NCI-H2081 treated with DMSO at 0.1 percent for 48 hours (cell line): ENCODE data around the gene KCTD1.

Experiments
- DNase-seq: peaks from one replicate; lab custom pipeline; 2025; lab: John Stamatoyannopoulos, UW

Gene KCTD1

DNA sequence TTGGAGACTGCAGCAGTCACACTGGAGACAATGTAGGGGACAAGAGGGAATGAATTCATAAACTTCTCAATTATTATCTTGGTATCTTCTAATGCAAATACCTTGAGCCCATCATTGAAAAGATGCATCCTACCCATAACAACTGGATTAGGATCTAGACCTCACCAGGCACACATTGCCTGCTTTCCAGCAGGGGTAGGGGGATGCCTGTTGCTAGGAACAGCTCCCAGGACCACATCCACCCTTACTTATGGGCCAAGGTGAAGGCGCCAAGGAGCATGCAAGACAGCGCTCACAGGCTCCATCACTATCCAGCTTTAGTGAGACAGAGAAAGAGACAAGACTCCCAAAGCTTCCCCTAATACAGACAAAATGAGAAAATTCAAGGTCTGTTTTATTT is 24.4 kb downstream of the KCTD1 start:
- DNase-seq: no peak

DNA sequence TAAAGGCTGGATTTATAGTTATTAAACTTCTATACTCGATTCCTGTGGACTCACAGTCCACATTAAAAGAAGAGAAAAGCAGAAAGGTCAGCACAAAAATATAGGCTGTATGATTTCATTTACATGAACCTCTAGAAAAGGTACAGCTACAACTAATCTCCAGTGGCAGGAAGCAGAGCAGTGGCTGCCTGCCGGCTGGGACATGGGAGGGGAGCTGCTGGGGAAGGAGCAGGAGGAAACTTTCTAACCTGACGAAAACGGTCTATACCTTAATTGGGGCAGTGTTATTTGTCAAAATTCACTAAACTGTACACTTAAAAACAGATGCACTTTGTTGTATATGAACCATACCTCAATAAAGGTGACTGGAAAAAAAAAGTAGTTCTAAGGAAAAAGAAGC is 26.7 kb downstream of the KCTD1 start:
- no peak for DNase-seq

DNA sequence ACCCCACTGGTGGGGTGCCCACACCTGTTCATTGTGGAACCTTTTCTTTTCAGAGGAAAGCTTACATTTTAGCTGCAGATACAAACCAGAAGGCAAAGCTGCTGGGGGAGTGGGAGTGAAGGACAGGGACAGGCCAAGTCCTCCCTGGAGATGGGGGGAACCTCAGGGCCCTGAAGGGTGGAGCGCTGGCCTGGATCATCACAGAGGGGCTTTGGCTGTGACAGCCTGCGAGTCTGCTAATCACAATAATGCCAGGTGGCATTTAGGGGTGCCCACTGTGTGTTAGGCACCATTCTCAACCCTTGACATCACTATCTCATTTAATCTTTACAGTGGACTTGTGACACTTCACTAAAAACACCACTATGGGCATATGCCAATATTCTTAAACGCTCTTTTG is 27.4 kb downstream of the KCTD1 start:
- no peak for DNase-seq

DNA sequence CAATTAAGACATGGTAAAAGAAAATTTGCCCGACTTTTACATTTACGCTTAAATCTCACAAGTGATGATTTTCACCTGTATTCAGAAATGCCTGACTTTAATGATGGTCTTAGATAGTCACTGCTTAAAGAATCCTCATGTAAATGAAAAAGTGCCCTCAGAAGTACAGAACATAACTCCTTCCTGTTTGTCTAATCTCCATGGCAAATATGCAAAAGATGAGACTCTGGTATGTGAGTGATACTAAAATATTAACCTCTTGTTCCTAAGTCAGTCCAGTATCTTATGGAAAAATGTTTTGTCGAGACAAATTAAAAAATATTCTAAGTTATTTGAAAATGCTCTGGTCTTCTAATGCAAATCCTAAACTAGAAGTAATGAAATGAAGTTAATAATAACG is 29.2 kb downstream of the KCTD1 start:
- no peak for DNase-seq

DNA sequence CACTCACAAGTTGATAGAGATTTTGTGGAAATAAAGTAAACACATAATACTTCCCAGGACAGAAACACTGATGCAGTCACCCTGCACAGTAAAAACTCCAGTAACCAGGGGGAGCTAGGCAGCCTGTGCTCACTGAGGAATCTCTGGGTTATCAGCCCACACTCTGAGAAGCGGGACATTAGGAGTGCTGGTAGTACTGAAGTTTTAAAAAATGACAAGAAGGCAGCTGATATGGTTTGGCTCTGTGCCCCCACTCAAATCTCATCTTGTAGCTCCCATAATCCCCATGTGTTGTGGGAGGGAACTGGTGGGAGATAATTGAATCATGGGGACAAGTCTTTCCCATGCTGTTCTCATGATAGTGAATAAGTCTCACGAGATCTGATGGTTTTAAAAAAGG is 31.4 kb downstream of the KCTD1 start:
- DNase-seq: no peak

DNA sequence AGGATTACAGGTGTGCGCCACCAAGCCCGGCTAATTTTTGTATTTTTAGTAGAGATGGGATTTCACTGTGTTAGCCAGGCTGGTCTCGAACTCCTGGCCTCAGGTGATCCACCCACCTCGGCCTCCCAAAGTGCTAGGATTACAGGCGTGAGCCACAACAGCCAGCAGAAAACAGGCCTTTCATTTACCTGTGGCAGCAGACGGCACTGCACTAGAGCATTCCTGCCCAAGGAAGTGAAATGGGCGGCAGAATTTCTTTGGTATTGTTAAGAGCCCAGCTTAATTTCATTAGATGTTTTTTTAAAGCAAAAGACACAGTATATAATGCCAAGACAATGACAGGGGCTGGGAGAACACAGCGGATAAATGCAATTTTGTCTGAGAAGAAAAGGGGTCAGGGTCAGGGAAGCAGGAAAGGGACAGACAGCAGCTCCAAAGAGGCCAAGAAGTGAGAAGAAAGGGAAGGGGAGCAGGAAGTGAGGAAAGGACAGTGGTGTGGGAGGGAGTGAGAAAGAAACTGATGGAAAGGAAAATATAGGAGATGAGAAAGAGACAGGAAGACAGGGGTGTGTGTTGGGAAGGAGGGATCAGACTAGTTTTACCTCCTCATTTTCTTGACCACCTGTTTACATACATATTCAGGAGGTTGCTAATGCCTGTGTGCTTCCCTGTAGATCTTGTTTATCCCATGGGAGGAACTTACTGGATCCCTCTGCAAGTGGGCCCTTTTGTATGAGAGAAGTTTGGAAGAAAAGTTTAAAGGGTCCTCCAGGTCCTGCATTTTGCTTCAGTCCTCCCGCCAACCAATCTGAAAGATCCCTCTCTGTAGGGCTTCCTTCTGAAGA is 32.5 kb downstream of the KCTD1 start:
- DNase-seq: no peak

DNA sequence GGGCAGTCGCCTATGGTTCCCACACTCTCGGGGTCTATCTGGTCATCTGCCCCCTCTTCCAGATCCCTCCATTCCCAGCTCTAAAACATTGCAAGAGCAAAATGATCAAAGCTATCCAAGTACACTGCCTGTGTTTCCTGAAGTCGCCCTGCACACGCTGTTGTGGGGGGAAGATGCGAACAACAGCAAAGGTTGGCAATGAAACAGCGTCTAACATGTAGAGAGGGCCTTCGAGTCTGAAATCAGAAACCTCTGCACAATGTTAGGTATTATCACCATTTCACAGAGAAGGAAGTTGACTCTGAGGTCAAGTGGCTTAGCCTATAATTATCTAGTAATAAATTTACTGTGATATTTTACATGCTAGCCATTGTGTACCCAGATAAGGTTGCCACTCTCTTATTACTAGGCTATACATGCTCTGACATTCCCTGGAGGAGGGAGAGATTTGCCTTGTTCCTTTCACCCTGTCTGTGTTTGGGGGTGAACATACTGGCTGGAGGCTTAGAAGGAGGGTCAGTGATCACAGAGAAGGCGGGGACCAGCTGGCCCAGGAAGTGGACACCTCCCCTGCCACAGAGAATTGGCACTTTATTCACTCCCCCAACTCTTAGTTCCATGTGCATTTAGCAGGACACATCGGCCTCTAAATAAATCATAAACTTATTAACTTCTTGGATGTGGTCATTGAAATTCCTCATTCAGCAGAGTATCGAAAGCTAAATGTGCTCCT is 36.8 kb downstream of the KCTD1 start:
- peak; percentile 88 for DNase-seq

DNA sequence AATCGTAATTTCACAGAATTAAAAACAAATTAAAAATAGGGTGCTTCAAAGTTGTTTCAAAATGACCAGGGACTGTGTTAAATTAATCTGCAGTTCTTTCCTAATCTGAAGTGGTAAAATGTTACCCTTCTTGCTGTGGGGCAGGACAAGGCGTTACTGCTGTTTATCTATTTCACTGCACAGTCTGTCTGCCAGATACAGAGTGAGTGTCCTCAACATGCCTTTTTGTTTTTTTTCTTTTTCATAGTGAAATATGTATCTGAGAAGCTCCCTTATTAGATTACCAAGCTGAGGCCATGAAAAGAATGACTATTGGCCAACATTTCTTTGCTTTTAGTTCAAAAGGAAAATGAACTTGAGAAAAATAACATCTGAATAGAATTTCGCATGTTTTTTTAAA is 38.0 kb downstream of the KCTD1 start:
- no peak for DNase-seq

DNA sequence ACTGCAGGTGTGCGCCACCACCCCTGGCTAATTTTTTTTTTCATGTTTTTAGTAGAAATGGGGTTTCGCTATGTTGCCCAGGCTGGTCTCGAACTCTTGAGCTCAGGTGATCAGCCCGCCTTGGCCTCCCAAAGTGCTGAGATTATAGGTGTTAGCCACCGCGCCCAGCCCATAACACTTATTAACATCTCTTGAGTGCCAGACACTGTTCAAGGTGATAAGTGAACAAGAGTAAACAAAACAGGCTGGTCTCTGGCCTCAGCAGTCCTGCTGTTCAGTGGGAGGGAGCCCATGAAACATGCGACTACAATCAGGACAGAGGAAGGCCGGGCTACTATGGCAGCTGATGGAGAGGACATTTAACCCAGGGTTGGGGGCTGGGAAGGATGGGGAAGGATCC is 42.3 kb downstream of the KCTD1 start:
- DNase-seq: no peak

DNA sequence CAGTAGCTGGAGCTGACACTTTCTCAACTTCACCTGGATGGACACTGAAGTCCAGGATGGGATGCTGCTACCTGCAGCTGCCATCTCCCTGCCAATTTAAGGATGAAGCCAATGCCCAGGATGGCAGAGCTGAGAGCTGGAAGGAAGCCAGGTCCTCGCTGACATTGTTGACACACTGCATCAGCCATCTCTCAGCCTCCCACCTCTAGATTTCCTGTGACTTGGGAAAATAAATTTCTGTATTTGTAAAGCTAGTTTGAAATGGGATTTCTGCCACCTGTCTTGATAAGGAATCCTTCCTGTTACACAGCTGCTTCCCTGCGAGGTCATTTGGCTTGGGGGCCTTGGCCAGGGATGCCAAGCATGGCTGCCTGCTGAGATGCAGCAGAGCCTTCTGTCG is 43.5 kb downstream of the KCTD1 start:
- DNase-seq: peak; percentile 36

DNA sequence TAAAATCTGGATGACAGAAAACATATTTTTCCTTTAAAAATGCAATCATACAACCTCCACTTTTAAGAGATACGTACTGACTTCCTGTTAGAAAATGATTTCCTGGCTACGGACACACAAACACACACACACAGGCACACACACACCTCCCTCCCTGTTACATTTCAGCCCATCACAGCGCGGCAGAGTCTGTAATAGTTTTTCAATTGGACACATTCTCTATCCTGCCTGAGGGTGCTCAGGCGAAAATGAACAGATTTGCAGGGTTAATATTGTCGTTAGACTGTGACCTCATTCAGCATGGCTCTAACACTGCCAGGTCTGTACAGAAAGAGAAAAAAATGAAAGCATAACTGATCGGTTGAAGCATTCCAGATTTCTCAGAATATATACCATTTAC is 45.0 kb downstream of the KCTD1 start:
- DNase-seq: no peak

DNA sequence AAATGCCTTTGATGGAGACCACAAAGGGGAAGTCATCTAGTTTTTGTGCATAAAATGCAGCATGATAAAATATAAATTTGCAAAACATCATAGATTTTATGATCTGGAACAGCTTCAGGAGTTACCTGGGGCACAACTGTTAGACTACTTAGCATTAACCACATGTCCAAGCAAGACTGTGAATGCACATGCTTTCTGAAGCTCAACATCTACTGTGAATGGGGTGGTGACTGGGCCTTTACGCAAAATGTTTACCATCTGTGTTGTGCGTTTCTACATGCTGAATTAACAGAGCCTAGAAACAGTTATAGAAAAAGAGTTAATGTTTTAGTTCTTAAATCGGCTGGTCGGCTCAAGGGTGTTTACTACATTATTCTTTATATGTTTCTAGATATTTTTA is 45.5 kb downstream of the KCTD1 start:
- no peak for DNase-seq

DNA sequence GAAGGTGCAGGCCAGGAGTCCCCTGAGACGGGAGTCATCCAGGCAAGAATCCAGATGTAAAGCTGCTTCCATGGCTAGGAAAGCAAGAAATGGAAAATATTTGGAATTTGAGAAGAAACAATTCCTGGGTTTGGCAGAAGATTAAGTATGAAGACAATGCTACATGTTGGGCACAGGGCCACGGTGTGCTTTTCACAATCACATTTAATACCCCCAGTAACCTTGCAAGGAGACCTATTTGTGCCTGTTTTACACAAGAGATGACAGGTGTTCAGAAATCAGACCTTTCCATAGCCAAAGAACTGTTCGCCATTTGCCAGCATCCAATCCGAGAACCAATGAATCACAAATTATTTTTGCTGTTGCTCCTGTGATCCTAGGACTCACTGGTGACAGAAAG is 50.5 kb downstream of the KCTD1 start:
- no peak for DNase-seq

DNA sequence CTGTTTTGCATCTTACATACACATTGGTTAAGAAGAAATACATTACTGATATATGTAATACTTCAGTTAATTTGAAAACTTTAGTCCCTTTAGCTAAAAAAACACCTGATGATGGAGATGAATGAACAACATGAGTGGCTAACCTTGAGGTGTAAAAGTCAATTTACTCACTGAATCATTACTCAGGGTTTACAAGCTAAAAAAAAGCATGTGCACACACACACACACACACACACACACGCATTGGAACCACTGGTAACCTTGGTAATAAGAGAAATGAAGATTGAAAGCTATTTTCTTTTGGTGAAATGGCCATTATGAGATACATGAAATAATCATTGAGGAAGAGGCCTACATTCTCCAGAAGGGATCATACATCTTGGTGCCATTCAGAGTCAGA is 51.8 kb downstream of the KCTD1 start:
- DNase-seq: no peak

DNA sequence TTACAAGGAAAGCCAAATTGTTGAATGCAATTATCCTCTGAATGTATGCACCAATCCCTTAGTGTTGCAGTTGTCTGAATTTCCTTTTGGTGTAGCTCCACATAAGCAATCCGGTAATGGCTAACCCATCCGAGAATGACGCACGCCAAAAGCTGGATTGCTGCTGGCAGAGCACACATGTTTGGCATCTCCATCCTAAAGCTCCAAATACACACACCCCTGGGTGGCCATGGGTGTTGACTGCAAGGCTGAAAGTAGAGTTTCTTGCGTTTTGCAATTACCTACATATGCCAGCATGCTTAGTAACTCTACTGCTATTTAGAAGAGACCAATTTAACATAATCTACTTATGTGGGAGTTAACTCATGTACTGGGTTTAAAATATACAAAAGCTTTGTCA is 53.1 kb downstream of the KCTD1 start:
- DNase-seq: no peak

DNA sequence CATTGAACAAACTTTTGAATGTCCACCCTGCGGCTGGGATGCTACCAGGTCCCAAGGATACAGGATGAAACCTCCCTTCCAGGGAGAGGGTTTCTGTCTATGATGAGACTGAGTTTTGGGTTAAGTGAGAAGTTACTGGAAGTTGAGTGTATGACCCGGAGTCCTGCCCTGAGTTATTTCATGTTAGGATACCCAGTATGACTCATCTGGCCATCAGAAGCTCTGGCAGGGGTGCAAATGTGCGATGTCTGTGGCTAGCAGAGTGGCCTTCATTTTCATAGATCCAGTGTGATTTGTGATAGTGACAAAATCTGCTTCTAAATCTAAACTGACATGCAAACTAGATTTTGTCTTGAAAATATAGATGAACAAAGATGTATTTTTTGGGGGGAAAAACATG is 55.3 kb downstream of the KCTD1 start:
- no peak for DNase-seq

DNA sequence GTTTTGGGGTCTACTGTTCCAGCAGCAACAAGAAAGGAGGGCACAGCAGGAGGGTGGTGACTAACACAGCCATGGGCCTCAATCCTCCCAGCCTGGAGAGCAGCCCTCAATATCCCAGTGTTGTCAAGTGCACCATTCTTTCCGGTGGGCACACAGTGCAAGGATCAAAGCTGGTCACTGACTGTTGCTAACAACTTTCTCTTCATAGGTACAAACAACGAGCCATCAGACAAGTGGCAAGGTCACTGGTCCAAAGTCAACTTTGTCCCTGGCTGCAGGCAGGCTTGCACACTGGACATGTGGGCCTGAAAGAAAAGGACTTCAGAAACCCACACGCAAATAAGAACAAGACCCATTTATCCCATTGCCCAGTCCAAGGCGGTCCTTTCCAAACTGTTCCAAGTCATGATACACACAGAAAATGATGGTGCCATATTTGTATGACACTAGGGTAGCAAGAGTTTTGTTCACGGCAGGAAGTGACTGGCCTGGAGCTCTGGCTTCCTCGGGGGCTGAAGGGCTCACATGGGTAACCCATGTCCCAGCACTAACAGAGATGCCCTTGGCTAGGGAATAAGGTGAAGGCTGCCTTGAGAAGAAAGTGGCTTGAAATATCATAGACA is 57.0 kb downstream of the KCTD1 start:
- DNase-seq: no peak

DNA sequence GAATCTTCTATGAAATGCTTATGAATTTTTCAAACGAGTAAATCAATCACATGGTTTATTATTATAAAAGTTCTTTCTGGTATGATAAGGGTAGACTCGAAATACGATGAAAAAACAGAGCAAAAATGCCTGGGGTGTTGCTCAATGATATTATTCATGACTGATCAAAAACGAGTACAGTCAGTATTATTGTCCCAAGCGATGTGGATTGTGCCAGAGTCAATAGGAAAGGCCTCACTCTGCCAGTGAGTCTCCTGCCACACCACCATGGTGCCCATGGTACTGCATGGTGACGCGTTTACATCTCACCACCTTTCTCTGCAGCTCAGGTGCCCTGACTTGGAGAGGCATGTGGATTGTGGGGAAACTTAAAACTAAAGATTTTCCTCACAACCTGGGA is 58.5 kb downstream of the KCTD1 start:
- no peak for DNase-seq

DNA sequence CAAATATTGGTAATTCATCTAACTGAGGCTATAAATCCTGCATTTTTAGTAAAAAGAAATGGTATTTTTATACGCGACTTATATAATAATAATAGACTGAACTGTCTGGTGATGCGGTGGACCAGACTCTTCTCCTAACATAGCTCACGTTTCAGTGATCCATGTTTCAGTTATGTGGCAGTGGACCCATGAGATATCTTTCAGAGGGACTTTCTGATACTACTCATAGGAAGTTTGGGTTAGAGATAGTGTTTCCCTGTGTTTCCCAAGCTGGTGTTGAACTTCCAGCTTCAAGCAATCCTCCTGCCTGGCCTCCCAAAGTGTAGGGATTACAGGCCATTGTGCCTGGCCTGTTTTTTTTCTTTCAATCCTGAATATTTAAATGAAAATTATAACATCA is 59.2 kb downstream of the KCTD1 start:
- no peak for DNase-seq

DNA sequence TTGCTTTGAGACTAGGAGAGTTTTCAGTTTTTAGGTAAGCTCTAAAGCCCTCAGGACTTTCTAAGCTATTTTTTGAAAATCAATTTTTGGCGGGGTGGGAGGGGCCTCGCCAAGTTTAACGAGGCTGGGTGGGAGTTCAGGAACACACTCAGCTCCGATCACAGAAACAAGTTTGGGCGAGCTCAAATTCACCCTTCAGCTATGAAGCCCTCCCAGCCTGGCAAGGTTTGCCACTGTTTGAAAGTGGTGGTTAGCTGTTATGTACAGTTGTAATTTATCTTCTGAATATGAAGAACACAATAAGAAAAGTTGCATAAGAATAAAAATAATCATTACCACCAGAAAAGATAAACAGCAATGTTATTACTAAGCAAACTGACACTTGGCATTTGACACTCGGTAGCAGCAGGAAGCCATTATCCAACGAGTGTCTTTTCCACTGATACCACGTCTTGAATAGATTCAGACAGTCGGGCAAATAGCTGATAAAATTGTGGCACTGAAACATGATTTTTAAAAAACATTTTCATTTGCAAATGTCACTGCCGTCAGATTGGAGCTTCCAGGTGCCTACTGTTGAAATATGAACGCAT is 59.8 kb downstream of the KCTD1 start:
- DNase-seq: peak; percentile 61

DNA sequence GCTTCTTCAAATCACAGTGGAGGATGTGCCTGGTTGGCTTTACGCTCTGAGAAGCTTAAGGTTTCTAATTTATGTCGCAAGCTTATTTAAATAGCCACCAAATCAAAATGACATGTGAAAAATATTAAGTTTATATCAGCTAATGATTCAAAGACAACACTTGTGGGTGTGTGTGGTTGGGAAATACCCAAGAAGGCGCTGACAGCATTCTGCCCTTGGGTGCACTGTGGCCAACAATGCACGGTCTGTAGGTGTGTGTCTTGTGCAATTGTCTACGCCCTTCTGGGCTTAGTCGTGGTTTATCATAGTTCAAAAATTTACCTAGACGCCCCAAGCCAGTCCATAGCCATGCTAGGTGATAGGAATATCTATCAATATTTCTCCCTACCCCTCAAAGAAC is 60.9 kb downstream of the KCTD1 start:
- no peak for DNase-seq

DNA sequence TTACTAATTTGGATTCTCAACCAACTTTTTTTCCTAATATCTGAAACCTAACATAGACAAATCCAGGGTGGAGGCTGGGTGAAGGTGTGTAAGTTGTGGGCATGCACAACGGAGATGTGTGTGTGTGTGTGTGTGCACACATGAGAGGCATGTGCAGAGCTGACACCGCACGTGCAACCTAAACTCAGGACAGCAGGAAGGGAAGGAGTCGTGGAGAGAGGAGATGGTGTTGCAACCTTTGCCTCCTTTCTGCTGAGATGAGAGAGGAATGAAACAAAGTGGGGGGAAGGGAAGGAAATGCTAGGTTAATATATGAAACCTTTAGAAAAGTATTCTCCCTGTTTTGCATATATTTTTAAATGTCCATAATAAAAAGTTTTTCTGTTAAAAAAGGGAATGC is 64.7 kb downstream of the KCTD1 start:
- no peak for DNase-seq

DNA sequence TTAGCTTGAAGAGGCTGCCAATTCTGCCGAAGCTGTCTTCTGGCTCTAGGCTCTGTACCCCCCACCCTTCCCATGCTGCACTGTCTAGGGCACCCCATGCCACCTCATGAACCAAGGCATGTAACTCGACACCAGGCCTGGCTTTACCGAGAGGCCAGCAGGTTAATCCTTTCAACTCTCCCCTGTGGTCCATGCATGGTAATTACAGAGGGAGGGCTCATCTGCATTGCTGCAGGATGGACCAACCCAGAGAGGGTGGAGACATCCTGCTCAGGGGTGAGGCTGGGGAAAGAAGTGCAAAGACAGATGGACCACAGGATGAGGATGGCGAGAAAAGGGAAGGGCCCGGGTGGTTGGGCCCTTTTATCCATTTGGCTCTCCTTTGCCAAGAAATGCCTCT is 65.8 kb downstream of the KCTD1 start:
- DNase-seq: no peak
